ENCODE results near the gene ZFYVE27. TPM values are rescaled to one million over a fixed set of nuclear protein-coding genes. Genes with fewer than 3 reads are reported as not detected.

The ZFYVE27 gene
- total RNA-seq, 2 experiments from 2014 or later = 24.0 to 33.0 TPM

GRCh38 chr10:97759946-97760345 lies 23.0 kb downstream of the ZFYVE27 start:
- Histone ChIP-seq H2AFZ (ENCODE audit: low read length) (no peak overlapping the region), H3K4me2 (ENCODE audit: low read length) (no peak overlapping the region), H3K9me3 (ENCODE audit: low read length) (no peaks in the 10 kb centered on the region), H4K20me1 (ENCODE audit: insufficient read depth, low read length) (no peaks in the 10 kb centered on the region), H3K4me3 (ENCODE audit: low read depth, low read length, poor library complexity, severe bottlenecking) (no peak overlapping the region), H3K36me3 (ENCODE audit: insufficient read depth, low read length) (peaks cover 44% of the 10 kb centered on the region), H3K4me1 (ENCODE audit: insufficient read depth, low read length, poor library complexity, severe bottlenecking) (peaks cover 22% of the 10 kb centered on the region), H3K79me2 (ENCODE audit: insufficient read depth, low read depth, low read length) (no peaks in the 10 kb centered on the region), H3K27ac (ENCODE audit: low read depth, low read length, poor library complexity, severe bottlenecking) (no peak overlapping the region), H3K9me2 (ENCODE audit: insufficient read depth, low read length) (no peaks in the 10 kb centered on the region)
- POLR2A ChIA-PET = no interaction called here
- intact Hi-C loops (cut with micrococcal nuclease; ENCODE audit: unreplicated experiment) = loop anchor here (1.0 kb wide), 1 partner anchor 109 kb away; no protein-coding TSS in a partner anchor
- DNase-seq (ENCODE audit: low spot score) = no peak
- BruUV-seq (replicated peaks) = no TSS peak
- CTCF ChIA-PET (ENCODE audit: unreplicated experiment) = no interaction called here
- TF ChIP-seq EZH2phosphoT487 (IDR thresholded peaks at IDR 0.05; ENCODE audit: borderline replicate concordance, low read depth, low read length) (no peak), CTCF (conservative IDR thresholded peaks at IDR 0.05; ENCODE audit: low read length) (no peak)

- Histone ChIP-seq H3K9me2 (ENCODE audit: insufficient read depth, low read length) (no peaks in the 10 kb centered on the region), H3K4me3 (ENCODE audit: low read depth, low read length, poor library complexity, severe bottlenecking) (no peak overlapping the region), H3K27ac (ENCODE audit: low read depth, low read length, poor library complexity, severe bottlenecking) (no peak overlapping the region), H3K36me3 (ENCODE audit: insufficient read depth, low read length) (peaks cover 38% of the 10 kb centered on the region; the same call in 1 of the 2 replicates), H3K79me2 (ENCODE audit: insufficient read depth, low read depth, low read length) (no peaks in the 10 kb centered on the region), H4K20me1 (ENCODE audit: insufficient read depth, low read length) (no peaks in the 10 kb centered on the region), H3K4me2 (ENCODE audit: low read length) (no peak overlapping the region), H2AFZ (ENCODE audit: low read length) (no peak overlapping the region), H3K9me3 (ENCODE audit: low read length) (no peaks in the 10 kb centered on the region), H3K4me1 (ENCODE audit: insufficient read depth, low read length, poor library complexity, severe bottlenecking) (peaks cover 29% of the 10 kb centered on the region)
- TF ChIP-seq CTCF (conservative IDR thresholded peaks at IDR 0.05; ENCODE audit: low read length) (no peak), EZH2phosphoT487 (IDR thresholded peaks at IDR 0.05; ENCODE audit: borderline replicate concordance, low read depth, low read length) (no peak)
- DNase-seq (ENCODE audit: low spot score) = no peak
- no TSS peak for BruUV-seq (replicated peaks)
- ChIA-PET CTCF (ENCODE audit: unreplicated experiment) (no interaction called here), POLR2A (interaction anchor here (0.6 to 0.7 kb wide), 2 partner anchors 138 to 209 kb away, joined by 3 to 4 read pairs; no protein-coding TSS in a partner anchor)
- intact Hi-C loops (cut with micrococcal nuclease; ENCODE audit: unreplicated experiment) = no loop called here
Observed at GRCh38 chr10:97760461-97761257, 23.7 kb downstream of the ZFYVE27 start.

- TF ChIP-seq CTCF (conservative IDR thresholded peaks at IDR 0.05; ENCODE audit: low read length) (no peak), EZH2phosphoT487 (IDR thresholded peaks at IDR 0.05; ENCODE audit: borderline replicate concordance, low read depth, low read length) (no peak)
- no peak for DNase-seq (ENCODE audit: low spot score)
- ChIA-PET CTCF (ENCODE audit: unreplicated experiment) (no interaction called here), POLR2A (interaction anchor here (0.6 kb wide), 1 partner anchor 210 kb away, joined by 3 read pairs; no protein-coding TSS in a partner anchor)
- Histone ChIP-seq H4K20me1 (ENCODE audit: insufficient read depth, low read length) (no peaks in the 10 kb centered on the region), H3K4me1 (ENCODE audit: insufficient read depth, low read length, poor library complexity, severe bottlenecking) (peaks cover 34% of the 10 kb centered on the region), H3K4me2 (ENCODE audit: low read length) (no peak overlapping the region), H3K36me3 (ENCODE audit: insufficient read depth, low read length) (peaks cover 34% of the 10 kb centered on the region; the same call in 1 of the 2 replicates), H3K79me2 (ENCODE audit: insufficient read depth, low read depth, low read length) (no peaks in the 10 kb centered on the region), H3K9me3 (ENCODE audit: low read length) (no peaks in the 10 kb centered on the region), H2AFZ (ENCODE audit: low read length) (no peak overlapping the region), H3K4me3 (ENCODE audit: low read depth, low read length, poor library complexity, severe bottlenecking) (no peak overlapping the region), H3K27ac (ENCODE audit: low read depth, low read length, poor library complexity, severe bottlenecking) (no peak overlapping the region), H3K9me2 (ENCODE audit: insufficient read depth, low read length) (no peaks in the 10 kb centered on the region)
- no TSS peak for BruUV-seq (replicated peaks)
- intact Hi-C loops (cut with micrococcal nuclease; ENCODE audit: unreplicated experiment) = no loop called here
Observed at GRCh38 chr10:97761331-97761865, 24.5 kb downstream of the ZFYVE27 start.

Measured in OCI-LY7 (cell line).